WTC11 (cell line): ENCODE measurements around the gene SYT1. TPM values are rescaled to one million over a fixed set of nuclear protein-coding genes. Genes with fewer than 3 reads are reported as not detected.

Source experiments
- ATAC-seq: fragments of 200-7000 bp; cut with Tn5 transposase; 2 replicates; pipeline ENCODE4 v1.10.0; 2021; ENCODE audit warnings: mild to moderate bottlenecking, moderate library complexity
- CTCF ChIA-PET: fragments of 300-600 bp; sonication (Branson Sonifier 250); formaldehyde crosslinking; loops from one replicate; lab custom pipeline; 2021; ENCODE audit warnings: antibody characterized with exemption; lab: Charles Lee
- POLR2A ChIA-PET: fragments of 350-600 bp; sonication (Branson Sonifier 250); formaldehyde crosslinking; loops from one replicate; lab custom pipeline; 2021; ENCODE audit warnings: antibody characterized with exemption; lab: Charles Lee
- DNase-seq: peaks from one replicate; pipeline ENCODE4 v3.0.0; 2021; ENCODE audit warnings: low spot score
- H3K27ac Mint-ChIP-seq: 2 replicates; pipeline ENCODE4 v1.8.0; 2021; ENCODE audit warnings: mixed read lengths
- H3K27me3 Mint-ChIP-seq: 2 replicates; pipeline ENCODE4 v1.8.0; 2021; ENCODE audit warnings: low read depth, mild to moderate bottlenecking, moderate library complexity, mixed read lengths
- H3K36me3 Mint-ChIP-seq: 2 replicates; pipeline ENCODE4 v1.8.0; 2021; ENCODE audit warnings: mixed read lengths
- H3K4me1 Mint-ChIP-seq: 2 replicates; pipeline ENCODE4 v1.8.0; 2022; ENCODE audit warnings: mixed read lengths
- H3K4me3 Mint-ChIP-seq: 2 replicates; pipeline ENCODE4 v1.8.0; 2021; ENCODE audit warnings: mild to moderate bottlenecking, moderate library complexity, mixed read lengths
- H3K9me3 Mint-ChIP-seq: 2 replicates; pipeline ENCODE4 v1.8.0; 2021; ENCODE audit warnings: mixed read lengths
- ETV6 ChIP-seq: sonication (generic); formaldehyde crosslinking; IDR thresholded peaks from 2 replicates; pipeline ENCODE4 v1.8.1; 2022; ENCODE audit warnings: mild to moderate bottlenecking, missing genetic modification reagents
- FOXP1 ChIP-seq: sonication (generic); formaldehyde crosslinking; IDR thresholded peaks from 2 replicates; pipeline ENCODE4 v1.8.0; 2022; ENCODE audit warnings: missing genetic modification reagents, mild to moderate bottlenecking, moderate library complexity, borderline replicate concordance
- GRHL2 ChIP-seq: fragments of 250-450 bp; sonication (Bioruptor Pico); IDR thresholded peaks from 2 replicates; pipeline ENCODE4 v1.8.0; 2022; ENCODE audit warnings: mild to moderate bottlenecking, moderate library complexity; ENCODE audit not compliant: insufficient replicate concordance, severe bottlenecking
- KAT7 ChIP-seq: sonication (generic); formaldehyde crosslinking; IDR thresholded peaks from 2 replicates; pipeline ENCODE4 v1.8.1; 2023; ENCODE audit warnings: missing genetic modification reagents, mild to moderate bottlenecking, borderline replicate concordance
- NFATC4 ChIP-seq: fragments of 250-450 bp; sonication (Bioruptor Pico); IDR thresholded peaks from 2 replicates; pipeline ENCODE4 v1.9.0; 2021; ENCODE audit warnings: mild to moderate bottlenecking
- NFE2L1 ChIP-seq: sonication (generic); formaldehyde crosslinking; IDR thresholded peaks from 2 replicates; pipeline ENCODE4 v1.8.1; 2023; ENCODE audit warnings: missing genetic modification reagents
- total RNA-seq: library from RNA; stranded (reverse); gene quantifications from 3 replicates; pipeline ENCODE4 v1.2.3, GENCODE V29; 2021
- TF ChIP-seq, protein P1 (sequence below): sonication (generic); formaldehyde crosslinking; IDR thresholded peaks from 2 replicates; pipeline ENCODE4 v1.8.1; 2023; ENCODE audit warnings: mild to moderate bottlenecking, missing genetic modification reagents, moderate library complexity
- TF ChIP-seq, protein P2 (sequence below): sonication (generic); formaldehyde crosslinking; IDR thresholded peaks from 2 replicates; pipeline ENCODE4 v1.8.0; 2023; ENCODE audit warnings: missing genetic modification reagents, mild to moderate bottlenecking, borderline replicate concordance
- TF ChIP-seq, protein P3 (sequence below): sonication (generic); formaldehyde crosslinking; IDR thresholded peaks from 2 replicates; pipeline ENCODE4 v1.8.1; 2023; ENCODE audit warnings: mild to moderate bottlenecking, missing genetic modification reagents, moderate library complexity
- TF ChIP-seq, protein P4 (sequence below): sonication (generic); formaldehyde crosslinking; IDR thresholded peaks from 2 replicates; pipeline ENCODE4 v1.8.1; 2023; ENCODE audit warnings: mild to moderate bottlenecking, missing genetic modification reagents, borderline replicate concordance
- TF ChIP-seq, protein P5 (sequence below): sonication (generic); formaldehyde crosslinking; IDR thresholded peaks from 2 replicates; pipeline ENCODE4 v1.8.1; 2022; ENCODE audit warnings: low read depth, mild to moderate bottlenecking, moderate library complexity, missing genetic modification reagents, borderline replicate concordance
- TF ChIP-seq, protein P6 (sequence below): sonication (generic); formaldehyde crosslinking; IDR thresholded peaks from 2 replicates; pipeline ENCODE4 v1.8.0; 2022; ENCODE audit warnings: mild to moderate bottlenecking, missing genetic modification reagents
- TF ChIP-seq, protein P7 (sequence below): sonication (generic); formaldehyde crosslinking; IDR thresholded peaks from 2 replicates; pipeline ENCODE4 v1.8.1; 2023; ENCODE audit warnings: mild to moderate bottlenecking, moderate library complexity, missing genetic modification reagents

The SYT1 gene
- total RNA-seq, 1 experiment from 2014 or later = 45.2 TPM

DNA sequence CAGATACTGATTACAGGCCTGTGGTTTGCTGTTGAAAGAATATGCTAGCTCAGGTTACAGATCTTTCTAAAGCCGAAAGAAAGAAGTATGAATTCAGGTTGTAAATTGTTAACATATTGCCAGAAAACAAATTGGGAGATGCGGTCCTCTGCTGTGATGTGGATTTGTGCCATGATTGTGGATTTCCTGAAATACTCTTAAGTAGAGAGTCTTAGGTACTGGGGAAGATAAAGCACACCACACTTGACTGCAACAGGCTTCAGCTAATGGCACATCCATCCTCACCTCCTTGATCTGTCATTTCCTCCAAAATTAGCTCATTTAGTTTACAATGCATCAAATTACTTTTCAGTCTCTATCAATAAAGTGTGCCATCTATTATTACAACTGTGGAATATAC lies 279.2 kb downstream of the SYT1 start:
- peak overlapping the region; percentile 43; the same call in 1 of the 2 replicates for H3K27ac Mint-ChIP-seq
- no peak for ATAC-seq
- TF ChIP-seq, protein P1, sequence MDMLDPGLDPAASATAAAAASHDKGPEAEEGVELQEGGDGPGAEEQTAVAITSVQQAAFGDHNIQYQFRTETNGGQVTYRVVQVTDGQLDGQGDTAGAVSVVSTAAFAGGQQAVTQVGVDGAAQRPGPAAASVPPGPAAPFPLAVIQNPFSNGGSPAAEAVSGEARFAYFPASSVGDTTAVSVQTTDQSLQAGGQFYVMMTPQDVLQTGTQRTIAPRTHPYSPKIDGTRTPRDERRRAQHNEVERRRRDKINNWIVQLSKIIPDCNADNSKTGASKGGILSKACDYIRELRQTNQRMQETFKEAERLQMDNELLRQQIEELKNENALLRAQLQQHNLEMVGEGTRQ = no peak
- TF ChIP-seq NFATC4 (CRISPR knock-in tag) (no peak), ETV6 (CRISPR knock-in tag) (no peak), FOXP1 (no peak), NFE2L1 (no peak), KAT7 (CRISPR knock-in tag) (no peak), GRHL2 (CRISPR knock-in tag) (no peak)
- TF ChIP-seq, protein P2, sequence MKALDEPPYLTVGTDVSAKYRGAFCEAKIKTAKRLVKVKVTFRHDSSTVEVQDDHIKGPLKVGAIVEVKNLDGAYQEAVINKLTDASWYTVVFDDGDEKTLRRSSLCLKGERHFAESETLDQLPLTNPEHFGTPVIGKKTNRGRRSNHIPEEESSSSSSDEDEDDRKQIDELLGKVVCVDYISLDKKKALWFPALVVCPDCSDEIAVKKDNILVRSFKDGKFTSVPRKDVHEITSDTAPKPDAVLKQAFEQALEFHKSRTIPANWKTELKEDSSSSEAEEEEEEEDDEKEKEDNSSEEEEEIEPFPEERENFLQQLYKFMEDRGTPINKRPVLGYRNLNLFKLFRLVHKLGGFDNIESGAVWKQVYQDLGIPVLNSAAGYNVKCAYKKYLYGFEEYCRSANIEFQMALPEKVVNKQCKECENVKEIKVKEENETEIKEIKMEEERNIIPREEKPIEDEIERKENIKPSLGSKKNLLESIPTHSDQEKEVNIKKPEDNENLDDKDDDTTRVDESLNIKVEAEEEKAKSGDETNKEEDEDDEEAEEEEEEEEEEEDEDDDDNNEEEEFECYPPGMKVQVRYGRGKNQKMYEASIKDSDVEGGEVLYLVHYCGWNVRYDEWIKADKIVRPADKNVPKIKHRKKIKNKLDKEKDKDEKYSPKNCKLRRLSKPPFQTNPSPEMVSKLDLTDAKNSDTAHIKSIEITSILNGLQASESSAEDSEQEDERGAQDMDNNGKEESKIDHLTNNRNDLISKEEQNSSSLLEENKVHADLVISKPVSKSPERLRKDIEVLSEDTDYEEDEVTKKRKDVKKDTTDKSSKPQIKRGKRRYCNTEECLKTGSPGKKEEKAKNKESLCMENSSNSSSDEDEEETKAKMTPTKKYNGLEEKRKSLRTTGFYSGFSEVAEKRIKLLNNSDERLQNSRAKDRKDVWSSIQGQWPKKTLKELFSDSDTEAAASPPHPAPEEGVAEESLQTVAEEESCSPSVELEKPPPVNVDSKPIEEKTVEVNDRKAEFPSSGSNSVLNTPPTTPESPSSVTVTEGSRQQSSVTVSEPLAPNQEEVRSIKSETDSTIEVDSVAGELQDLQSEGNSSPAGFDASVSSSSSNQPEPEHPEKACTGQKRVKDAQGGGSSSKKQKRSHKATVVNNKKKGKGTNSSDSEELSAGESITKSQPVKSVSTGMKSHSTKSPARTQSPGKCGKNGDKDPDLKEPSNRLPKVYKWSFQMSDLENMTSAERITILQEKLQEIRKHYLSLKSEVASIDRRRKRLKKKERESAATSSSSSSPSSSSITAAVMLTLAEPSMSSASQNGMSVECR (CRISPR knock-in tag) = no peak
- TF ChIP-seq, protein P3, sequence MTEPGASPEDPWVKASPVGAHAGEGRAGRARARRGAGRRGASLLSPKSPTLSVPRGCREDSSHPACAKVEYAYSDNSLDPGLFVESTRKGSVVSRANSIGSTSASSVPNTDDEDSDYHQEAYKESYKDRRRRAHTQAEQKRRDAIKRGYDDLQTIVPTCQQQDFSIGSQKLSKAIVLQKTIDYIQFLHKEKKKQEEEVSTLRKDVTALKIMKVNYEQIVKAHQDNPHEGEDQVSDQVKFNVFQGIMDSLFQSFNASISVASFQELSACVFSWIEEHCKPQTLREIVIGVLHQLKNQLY (CRISPR knock-in tag) = no peak
- TF ChIP-seq, protein P4, sequence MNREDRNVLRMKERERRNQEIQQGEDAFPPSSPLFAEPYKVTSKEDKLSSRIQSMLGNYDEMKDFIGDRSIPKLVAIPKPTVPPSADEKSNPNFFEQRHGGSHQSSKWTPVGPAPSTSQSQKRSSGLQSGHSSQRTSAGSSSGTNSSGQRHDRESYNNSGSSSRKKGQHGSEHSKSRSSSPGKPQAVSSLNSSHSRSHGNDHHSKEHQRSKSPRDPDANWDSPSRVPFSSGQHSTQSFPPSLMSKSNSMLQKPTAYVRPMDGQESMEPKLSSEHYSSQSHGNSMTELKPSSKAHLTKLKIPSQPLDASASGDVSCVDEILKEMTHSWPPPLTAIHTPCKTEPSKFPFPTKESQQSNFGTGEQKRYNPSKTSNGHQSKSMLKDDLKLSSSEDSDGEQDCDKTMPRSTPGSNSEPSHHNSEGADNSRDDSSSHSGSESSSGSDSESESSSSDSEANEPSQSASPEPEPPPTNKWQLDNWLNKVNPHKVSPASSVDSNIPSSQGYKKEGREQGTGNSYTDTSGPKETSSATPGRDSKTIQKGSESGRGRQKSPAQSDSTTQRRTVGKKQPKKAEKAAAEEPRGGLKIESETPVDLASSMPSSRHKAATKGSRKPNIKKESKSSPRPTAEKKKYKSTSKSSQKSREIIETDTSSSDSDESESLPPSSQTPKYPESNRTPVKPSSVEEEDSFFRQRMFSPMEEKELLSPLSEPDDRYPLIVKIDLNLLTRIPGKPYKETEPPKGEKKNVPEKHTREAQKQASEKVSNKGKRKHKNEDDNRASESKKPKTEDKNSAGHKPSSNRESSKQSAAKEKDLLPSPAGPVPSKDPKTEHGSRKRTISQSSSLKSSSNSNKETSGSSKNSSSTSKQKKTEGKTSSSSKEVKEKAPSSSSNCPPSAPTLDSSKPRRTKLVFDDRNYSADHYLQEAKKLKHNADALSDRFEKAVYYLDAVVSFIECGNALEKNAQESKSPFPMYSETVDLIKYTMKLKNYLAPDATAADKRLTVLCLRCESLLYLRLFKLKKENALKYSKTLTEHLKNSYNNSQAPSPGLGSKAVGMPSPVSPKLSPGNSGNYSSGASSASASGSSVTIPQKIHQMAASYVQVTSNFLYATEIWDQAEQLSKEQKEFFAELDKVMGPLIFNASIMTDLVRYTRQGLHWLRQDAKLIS = no peak
- TF ChIP-seq, protein P5, sequence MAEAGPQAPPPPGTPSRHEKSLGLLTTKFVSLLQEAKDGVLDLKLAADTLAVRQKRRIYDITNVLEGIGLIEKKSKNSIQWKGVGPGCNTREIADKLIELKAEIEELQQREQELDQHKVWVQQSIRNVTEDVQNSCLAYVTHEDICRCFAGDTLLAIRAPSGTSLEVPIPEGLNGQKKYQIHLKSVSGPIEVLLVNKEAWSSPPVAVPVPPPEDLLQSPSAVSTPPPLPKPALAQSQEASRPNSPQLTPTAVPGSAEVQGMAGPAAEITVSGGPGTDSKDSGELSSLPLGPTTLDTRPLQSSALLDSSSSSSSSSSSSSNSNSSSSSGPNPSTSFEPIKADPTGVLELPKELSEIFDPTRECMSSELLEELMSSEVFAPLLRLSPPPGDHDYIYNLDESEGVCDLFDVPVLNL (CRISPR knock-in tag) = no peak
- TF ChIP-seq, protein P6, sequence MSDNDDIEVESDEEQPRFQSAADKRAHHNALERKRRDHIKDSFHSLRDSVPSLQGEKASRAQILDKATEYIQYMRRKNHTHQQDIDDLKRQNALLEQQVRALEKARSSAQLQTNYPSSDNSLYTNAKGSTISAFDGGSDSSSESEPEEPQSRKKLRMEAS (CRISPR knock-in tag) = no peak
- TF ChIP-seq, protein P7, sequence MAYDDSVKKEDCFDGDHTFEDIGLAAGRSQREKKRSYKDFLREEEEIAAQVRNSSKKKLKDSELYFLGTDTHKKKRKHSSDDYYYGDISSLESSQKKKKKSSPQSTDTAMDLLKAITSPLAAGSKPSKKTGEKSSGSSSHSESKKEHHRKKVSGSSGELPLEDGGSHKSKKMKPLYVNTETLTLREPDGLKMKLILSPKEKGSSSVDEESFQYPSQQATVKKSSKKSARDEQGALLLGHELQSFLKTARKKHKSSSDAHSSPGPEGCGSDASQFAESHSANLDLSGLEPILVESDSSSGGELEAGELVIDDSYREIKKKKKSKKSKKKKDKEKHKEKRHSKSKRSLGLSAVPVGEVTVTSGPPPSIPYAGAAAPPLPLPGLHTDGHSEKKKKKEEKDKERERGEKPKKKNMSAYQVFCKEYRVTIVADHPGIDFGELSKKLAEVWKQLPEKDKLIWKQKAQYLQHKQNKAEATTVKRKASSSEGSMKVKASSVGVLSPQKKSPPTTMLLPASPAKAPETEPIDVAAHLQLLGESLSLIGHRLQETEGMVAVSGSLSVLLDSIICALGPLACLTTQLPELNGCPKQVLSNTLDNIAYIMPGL (CRISPR knock-in tag) = no peak
- TF ChIP-seq, all 79 proteins: peak for 0
- POLR2A ChIA-PET = interaction anchor here (0.6 kb wide), 1 partner anchor 133 kb away, joined by 4 read pairs; no protein-coding TSS in a partner anchor
- CTCF ChIA-PET = interaction anchor here (1.1 kb wide), 1 partner anchor 22 kb away, joined by 3 read pairs; no protein-coding TSS in a partner anchor
- DNase-seq = no peak
- no peaks in the 10 kb centered on the region for H3K27me3 Mint-ChIP-seq
- H3K4me3 Mint-ChIP-seq = no peak overlapping the region
- H3K4me1 Mint-ChIP-seq = peaks cover 5% of the 10 kb centered on the region
- no peaks in the 10 kb centered on the region for H3K36me3 Mint-ChIP-seq
- H3K9me3 Mint-ChIP-seq = no peaks in the 10 kb centered on the region
